ENCODE results near the gene RC3H1. TPM values are rescaled to one million over a fixed set of nuclear protein-coding genes. Genes with fewer than 3 reads are reported as not detected.
"Not testable (repeated sequence)": the region's sequence is repeated elsewhere in the genome, so short reads cannot be mapped to it uniquely, and the experiment has no call there.

Gene RC3H1
- total RNA-seq, 1 experiment from 2014 or later, result 42.1 TPM

- TF ChIP-seq CTCF (IDR thresholded peaks at IDR 0.05; ENCODE audit: unreplicated experiment), result no peak
- H3K4me1 Mint-ChIP-seq (ENCODE audit: low read depth, unreplicated experiment), result no peaks in the 10 kb centered on the region
- no peak overlapping the region for H3K4me3 Mint-ChIP-seq (ENCODE audit: low read depth, unreplicated experiment)
- BruUV-seq (replicated peaks), result no TSS peak
- H3K27ac Mint-ChIP-seq (ENCODE audit: unreplicated experiment), result no peak overlapping the region
- no peak for DNase-seq
- CTCF ChIA-PET, result interaction anchor here (0.6 kb wide), 2 partner anchors 85 to 409 kb away, joined by 3 to 4 read pairs; partner anchors contain the start of gene RC3H1
- H3K36me3 Mint-ChIP-seq (ENCODE audit: insufficient read depth, unreplicated experiment), result peaks cover 47% of the 10 kb centered on the region
- H3K27me3 Mint-ChIP-seq (ENCODE audit: unreplicated experiment), result no peaks in the 10 kb centered on the region
- no peaks in the 10 kb centered on the region for H3K9me3 Mint-ChIP-seq (ENCODE audit: low read depth, unreplicated experiment)
- intact Hi-C loops (cut with micrococcal nuclease; ENCODE audit: unreplicated experiment), result no loop called here
These were observed 85.1 kb downstream of the RC3H1 start for GRCh38 chr1:173937062-173937461.

GRCh38 chr1:173934440-173934839 is 87.7 kb downstream of the RC3H1 start:
- TF ChIP-seq CTCF (IDR thresholded peaks at IDR 0.05; ENCODE audit: unreplicated experiment), result no peak
- no TSS peak for BruUV-seq (replicated peaks)
- CTCF ChIA-PET, result no interaction called here
- intact Hi-C loops (cut with micrococcal nuclease; ENCODE audit: unreplicated experiment), result loop anchor here (5.0 kb wide), 1 partner anchor 33 kb away; no protein-coding TSS in a partner anchor
- Mint-ChIP-seq H3K9me3 (ENCODE audit: low read depth, unreplicated experiment) (no peaks in the 10 kb centered on the region), H3K4me3 (ENCODE audit: low read depth, unreplicated experiment) (no peak overlapping the region), H3K27ac (ENCODE audit: unreplicated experiment) (no peak overlapping the region), H3K36me3 (ENCODE audit: insufficient read depth, unreplicated experiment) (peaks cover 31% of the 10 kb centered on the region), H3K4me1 (ENCODE audit: low read depth, unreplicated experiment) (no peaks in the 10 kb centered on the region), H3K27me3 (ENCODE audit: unreplicated experiment) (no peaks in the 10 kb centered on the region)
- DNase-seq, result no peak

DNA sequence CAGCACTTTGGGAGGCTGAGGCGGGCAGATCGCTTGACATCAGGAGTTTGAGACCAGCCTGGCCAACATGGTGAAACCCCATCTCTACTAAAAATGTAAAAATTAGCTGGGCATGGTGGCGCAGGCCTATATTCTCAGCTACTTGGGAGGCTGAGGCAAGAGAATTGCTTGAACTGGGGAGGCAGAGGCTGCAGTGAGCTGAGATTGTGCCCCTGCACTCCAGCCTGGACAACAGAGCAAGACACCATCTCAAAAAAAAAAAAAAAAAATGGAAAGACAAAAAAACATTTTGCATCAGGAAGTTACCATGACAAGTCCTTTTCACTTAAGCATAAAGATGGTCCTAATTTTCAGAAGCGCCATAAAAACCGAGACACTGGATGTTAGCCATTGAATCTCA is 91.6 kb downstream of the RC3H1 start:
- intact Hi-C loops (cut with micrococcal nuclease; ENCODE audit: unreplicated experiment), result loop anchor here (5.0 kb wide), 1 partner anchor 37 kb away; no protein-coding TSS in a partner anchor
- not testable (repeated sequence) for H3K4me3 Mint-ChIP-seq (ENCODE audit: low read depth, unreplicated experiment); H3K27me3 Mint-ChIP-seq (ENCODE audit: unreplicated experiment)

GRCh38 chr1:173925306-173926242 is 96.6 kb downstream of the RC3H1 start:
- intact Hi-C loops (cut with micrococcal nuclease; ENCODE audit: unreplicated experiment), result no loop called here
- no peak for DNase-seq
- Mint-ChIP-seq H3K27ac (ENCODE audit: unreplicated experiment) (no peak overlapping the region), H3K4me3 (ENCODE audit: low read depth, unreplicated experiment) (no peak overlapping the region), H3K9me3 (ENCODE audit: low read depth, unreplicated experiment) (no peaks in the 10 kb centered on the region), H3K27me3 (ENCODE audit: unreplicated experiment) (peaks cover 10% of the 10 kb centered on the region), H3K4me1 (ENCODE audit: low read depth, unreplicated experiment) (no peaks in the 10 kb centered on the region), H3K36me3 (ENCODE audit: insufficient read depth, unreplicated experiment) (peaks cover 4% of the 10 kb centered on the region)
- no peak for TF ChIP-seq CTCF (IDR thresholded peaks at IDR 0.05; ENCODE audit: unreplicated experiment)
- no TSS peak for BruUV-seq (replicated peaks)
- CTCF ChIA-PET, result no interaction called here

More for the DNA sequence above, 91.6 kb downstream of the RC3H1 start:
- DNase-seq; H3K9me3 Mint-ChIP-seq (ENCODE audit: low read depth, unreplicated experiment); H3K4me1 Mint-ChIP-seq (ENCODE audit: low read depth, unreplicated experiment); BruUV-seq (replicated peaks); H3K27ac Mint-ChIP-seq (ENCODE audit: unreplicated experiment): not testable (repeated sequence)
- CTCF ChIA-PET, result interaction anchor here (0.7 kb wide), 1 partner anchor 946 kb away, joined by 4 read pairs; no protein-coding TSS in a partner anchor
- peaks cover 14% of the 10 kb centered on the region for H3K36me3 Mint-ChIP-seq (ENCODE audit: insufficient read depth, unreplicated experiment)
